GM19238 (cell line): Measurements from ENCODE around the gene WASF3.

Source experiments
- DNase-seq: peaks from one replicate; pipeline ENCODE4 v3.0.0; 2011; ENCODE audit warnings: low spot score; ENCODE audit not compliant: insufficient read length

Gene WASF3

GRCh38 chr13:26587251-26587650 lies 29.8 kb downstream of the WASF3 start:
- DNase-seq: no peak

- no peak for DNase-seq
Measured at GRCh38 chr13:26589226-26589625, 31.7 kb downstream of the WASF3 start.

- no peak for DNase-seq
Measured at GRCh38 chr13:26589754-26590153, 32.3 kb downstream of the WASF3 start.

- DNase-seq: no peak
Measured at GRCh38 chr13:26590379-26590778, 32.9 kb downstream of the WASF3 start.

- no peak for DNase-seq
Measured at GRCh38 chr13:26590951-26591350, 33.5 kb downstream of the WASF3 start.

GRCh38 chr13:26591672-26592071 lies 34.2 kb downstream of the WASF3 start:
- DNase-seq: no peak

GRCh38 chr13:26593661-26594060 lies 36.2 kb downstream of the WASF3 start:
- DNase-seq: no peak

GRCh38 chr13:26594363-26594762 lies 36.9 kb downstream of the WASF3 start:
- DNase-seq: no peak

- DNase-seq: no peak
Measured at GRCh38 chr13:26596458-26596857, 39.0 kb downstream of the WASF3 start.

- no peak for DNase-seq
Measured at GRCh38 chr13:26599403-26599802, 41.9 kb downstream of the WASF3 start.

- no peak for DNase-seq
Measured at GRCh38 chr13:26599860-26600259, 42.4 kb downstream of the WASF3 start.

GRCh38 chr13:26600343-26600742 lies 42.9 kb downstream of the WASF3 start:
- DNase-seq: no peak

- DNase-seq: peak; percentile 1
Measured at GRCh38 chr13:26601669-26602068, 44.2 kb downstream of the WASF3 start.

GRCh38 chr13:26602783-26603182 lies 45.3 kb downstream of the WASF3 start:
- DNase-seq: no peak

- DNase-seq: no peak
Measured at GRCh38 chr13:26604784-26605545, 47.5 kb downstream of the WASF3 start.

- DNase-seq: no peak
Measured at GRCh38 chr13:26605845-26606244, 48.4 kb downstream of the WASF3 start.

GRCh38 chr13:26606631-26607030 lies 49.1 kb downstream of the WASF3 start:
- DNase-seq: no peak

GRCh38 chr13:26614721-26615120 lies 57.2 kb downstream of the WASF3 start:
- no peak for DNase-seq

GRCh38 chr13:26616126-26616525 lies 58.6 kb downstream of the WASF3 start:
- no peak for DNase-seq

GRCh38 chr13:26618726-26619125 lies 61.2 kb downstream of the WASF3 start:
- no peak for DNase-seq

GRCh38 chr13:26619358-26619757 lies 61.9 kb downstream of the WASF3 start:
- no peak for DNase-seq

- no peak for DNase-seq
Measured at GRCh38 chr13:26621731-26622401, 64.4 kb downstream of the WASF3 start.

GRCh38 chr13:26623125-26623524 lies 65.6 kb downstream of the WASF3 start:
- DNase-seq: no peak
